PC-3 (cell line): ENCODE results near the gene HEATR3.

Source experiments
- CTCF ChIP-seq: fragments of 300-600 bp; sonication (generic); conservative IDR thresholded peaks from 2 replicates; pipeline ENCODE4 v1.5.1; 2017; ENCODE audit warnings: antibody characterized with exemption, low read depth, mild to moderate bottlenecking, low read length
- EZH2 ChIP-seq: fragments of 300-600 bp; sonication (generic); IDR thresholded peaks from one replicate; pipeline ENCODE4 v1.6.1; 2017; ENCODE audit warnings: antibody characterized with exemption, mild to moderate bottlenecking, low read length; ENCODE audit not compliant: unreplicated experiment

GRCh38 chr16:50027829-50028228, 37.9 kb upstream of the HEATR3 start:
- no peak for TF ChIP-seq CTCF
- no peak for TF ChIP-seq EZH2
